CD14-positive monocyte (primary cell): ENCODE measurements around the gene DNAJC2. TPM values are rescaled to one million over a fixed set of nuclear protein-coding genes. Genes with fewer than 3 reads are reported as not detected.

Source experiments
- DNase-seq, 3 donors: peaks; one replicate each; pipeline ENCODE4 v3.0.0-alpha.2; 2011 to 2022
- H2AFZ ChIP-seq: 2 replicates; pipeline ENCODE4 v1.6.0; 2012; ENCODE audit warnings: mild to moderate bottlenecking, low read depth, low read length, inconsistent platforms; ENCODE audit not compliant: insufficient read depth, poor library complexity, severe bottlenecking
- H3K27ac ChIP-seq, 2 donors: 1 replicate in 1 of 2; 2 replicates in 1 of 2; pipeline ENCODE4 v1.5.1; 2012 to 2013; ENCODE audit warnings: low read length in 2 of 2, control low read depth in 1 of 2, inconsistent platforms in 1 of 2, low read depth in 1 of 2, mild to moderate bottlenecking in 1 of 2
- H3K27me3 ChIP-seq, 2 donors: one replicate each; pipeline versions ENCODE4 v1.6.0 to v1.6.1; 2011 to 2013; ENCODE audit warnings: low read length in 2 of 2; ENCODE audit not compliant: control insufficient read depth in 2 of 2, insufficient read depth in 2 of 2
- H3K36me3 ChIP-seq, 2 donors: replicated peaks in 1 of 2; 1 replicate in 1 of 2; 2 replicates in 1 of 2; pipeline versions ENCODE4 v1.5.1 to v1.6.1; 2012 to 2013; ENCODE audit warnings: low read length in 2 of 2, control low read depth in 1 of 2, inconsistent platforms in 1 of 2, mild to moderate bottlenecking in 1 of 2; ENCODE audit not compliant: insufficient read depth in 2 of 2, control insufficient read depth in 1 of 2
- H3K4me1 ChIP-seq, 2 donors: 1 replicate in 1 of 2; 2 replicates in 1 of 2; pipeline versions ENCODE4 v1.5.1 to v1.6.1; 2012 to 2013; ENCODE audit warnings: low read length in 2 of 2, control low read depth in 1 of 2, inconsistent platforms in 1 of 2, mild to moderate bottlenecking in 1 of 2, moderate library complexity in 1 of 2; ENCODE audit not compliant: insufficient read depth in 2 of 2, control insufficient read depth in 1 of 2
- H3K4me2 ChIP-seq: replicated peaks from 2 replicates; pipeline ENCODE3; 2012; ENCODE audit warnings: low read length, moderate library complexity, mild to moderate bottlenecking; ENCODE audit not compliant: poor library complexity, severe bottlenecking; ENCODE audit errors: extremely low read depth
- H3K4me3 ChIP-seq, 3 experiments: fragments of 200-600 bp in 1 of 3; sonication (generic) in 1 of 3; replicated peaks in 1 of 3; 1 replicate in 2 of 3; 2 replicates in 1 of 3; pipeline ENCODE4 v1.5.1; 2011 to 2013; ENCODE audit warnings: low read length in 3 of 3, mild to moderate bottlenecking in 3 of 3, control low read depth in 2 of 3, low read depth in 2 of 3, inconsistent platforms in 1 of 3, moderate library complexity in 1 of 3
- H3K79me2 ChIP-seq: 2 replicates; pipeline ENCODE4 v1.6.0; 2012; ENCODE audit warnings: mild to moderate bottlenecking, control low read depth, inconsistent platforms, low read length, moderate library complexity; ENCODE audit not compliant: insufficient read depth
- H3K9ac ChIP-seq: 2 replicates; pipeline ENCODE4 v1.6.0; 2017; ENCODE audit warnings: low read length, mild to moderate bottlenecking; ENCODE audit not compliant: insufficient read depth, poor library complexity, severe bottlenecking
- H3K9me3 ChIP-seq, 2 donors: replicated peaks in 1 of 2; 1 replicate in 1 of 2; 2 replicates in 1 of 2; pipeline versions ENCODE4 v1.5.1 to v1.6.1; 2012 to 2013; ENCODE audit warnings: low read length in 2 of 2, control low read depth in 1 of 2; ENCODE audit not compliant: control insufficient read depth in 1 of 2, insufficient read depth in 1 of 2
- H4K20me1 ChIP-seq: 2 replicates; pipeline ENCODE4 v1.6.0; 2012; ENCODE audit warnings: mild to moderate bottlenecking, low read length, control low read depth, moderate library complexity; ENCODE audit not compliant: insufficient read depth
- H3K27ac Mint-ChIP-seq, 7 donors: one replicate each; pipeline ENCODE4 v1.8.0; 2020; ENCODE audit warnings: mild to moderate bottlenecking in 7 of 7, mixed read lengths in 7 of 7, moderate library complexity in 6 of 7, inconsistent platforms in 2 of 7
- H3K27me3 Mint-ChIP-seq, 3 donors: one replicate each; pipeline ENCODE4 v1.8.0; 2021 to 2022; ENCODE audit warnings: low read depth in 3 of 3, mild to moderate bottlenecking in 3 of 3, mixed read lengths in 3 of 3, moderate library complexity in 3 of 3, inconsistent platforms in 1 of 3
- H3K36me3 Mint-ChIP-seq, 2 donors: one replicate each; pipeline ENCODE4 v1.8.0; 2020; ENCODE audit warnings: mixed read lengths in 2 of 2, inconsistent platforms in 1 of 2, mild to moderate bottlenecking in 1 of 2
- H3K4me1 Mint-ChIP-seq: one replicate; pipeline ENCODE4 v1.8.0; 2020; ENCODE audit warnings: mild to moderate bottlenecking, mixed read lengths
- H3K4me3 Mint-ChIP-seq, 2 donors: one replicate each; pipeline ENCODE4 v1.8.0; 2020; ENCODE audit warnings: mild to moderate bottlenecking in 2 of 2, mixed read lengths in 2 of 2, moderate library complexity in 1 of 2
- H3K9me3 Mint-ChIP-seq, 7 donors: one replicate each; pipeline ENCODE4 v1.8.0; 2020 to 2022; ENCODE audit warnings: mixed read lengths in 7 of 7, mild to moderate bottlenecking in 6 of 7, moderate library complexity in 6 of 7, inconsistent platforms in 2 of 7
- WGBS: methylation state at CpG from one replicate; pipeline ENCODE4 v1.1.5; 2013; ENCODE audit warnings: missing lambda C conversion rate; ENCODE audit not compliant: insufficient coverage; 5-methylcytosine and 5-hydroxymethylcytosine counted together
- intact Hi-C, 2 donors: fragments of 100-400 bp; cut with micrococcal nuclease; formaldehyde crosslinking; loops; one replicate each; pipeline versions ENCODE4 v1.15.0 to v1.15.1; 2023
- polyA plus RNA-seq, 3 donors: library from polyadenylated mRNA; depleted of rRNA in 1 of 3; unstranded in 2 of 3; stranded (reverse) in 1 of 3; fragments of 300-500 nt in 2 of 3; fragments of >200 nt in 1 of 3; fragmentation: Illumina TruSeq in 2 of 3; gene quantifications; 1 replicate in 2 of 3; 2 replicates in 1 of 3; pipeline ENCODE4 v1.2.3, GENCODE V29; 2012 to 2021
- TF ChIP-seq, protein P1 (sequence below): fragments of 200-600 bp; IDR thresholded peaks from one replicate; pipeline ENCODE4 v1.8.0; 2022; ENCODE audit warnings: antibody characterized with exemption, mild to moderate bottlenecking

The DNAJC2 gene
- polyA plus RNA-seq, 3 donors = 5.6 to 18.6 (median 8.8) TPM

DNA sequence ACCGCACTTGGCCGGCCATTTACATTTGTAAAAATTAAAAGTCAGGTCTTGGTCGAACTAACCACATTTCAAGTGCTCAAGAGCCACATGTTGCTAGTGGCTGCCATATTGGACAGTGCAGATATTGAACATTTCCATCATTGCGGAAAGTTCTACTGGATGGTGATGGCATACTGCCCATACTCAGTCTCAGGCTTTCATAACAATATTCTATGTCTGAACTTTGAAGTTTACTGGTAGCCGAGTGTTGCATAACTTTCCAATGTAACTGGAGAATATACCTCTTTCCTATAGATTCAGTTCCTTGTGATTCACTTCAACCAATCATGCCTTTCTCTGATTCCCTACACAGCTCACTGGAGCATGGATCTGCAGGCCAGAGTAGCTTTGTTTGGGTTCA lies 46.6 kb upstream of the DNAJC2 start:
- peaks cover 0 to 2% (median 0%) of the 10 kb centered on the region in 3 donors for H3K27me3 Mint-ChIP-seq

DNA sequence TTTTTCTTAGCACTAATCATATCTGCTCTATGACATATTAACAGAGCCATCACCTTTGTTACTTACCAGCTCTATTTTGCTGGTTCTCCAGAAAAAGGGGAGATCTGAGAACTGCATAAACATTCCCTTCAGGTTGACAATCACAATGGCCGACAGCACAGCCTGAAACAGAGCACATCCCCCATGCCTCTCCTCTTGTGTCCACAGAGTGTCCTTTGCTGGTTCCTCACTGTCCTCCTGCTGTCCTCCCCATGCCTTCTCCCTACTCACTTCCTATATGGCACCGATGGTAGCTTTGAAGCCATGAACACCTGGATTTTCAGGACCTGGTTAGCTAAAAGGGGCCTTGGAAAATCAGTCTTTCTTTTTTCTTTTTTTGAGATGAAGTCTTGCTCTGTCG lies 44.7 kb upstream of the DNAJC2 start:
- H4K20me1 ChIP-seq = no peaks in the 10 kb centered on the region
- H3K4me1 ChIP-seq = peaks cover 0 to 4% of the 10 kb centered on the region in 2 donors
- Mint-ChIP-seq H3K4me3 (no peak overlapping the region), H3K27ac (peak overlapping the region in 1 of 7 donors; percentile 10), H3K27me3 (peaks cover 0 to 2% (median 0%) of the 10 kb centered on the region in 3 donors), H3K9me3 (no peaks in the 10 kb centered on the region), H3K36me3 (no peaks in the 10 kb centered on the region), H3K4me1 (peaks cover 6% of the 10 kb centered on the region)
- DNase-seq = no peak
- H3K27me3 ChIP-seq = no peaks in the 10 kb centered on the region
- no peak overlapping the region for H3K4me2 ChIP-seq
- no peaks in the 10 kb centered on the region for H3K36me3 ChIP-seq
- H3K79me2 ChIP-seq = no peaks in the 10 kb centered on the region
- no peak overlapping the region for H2AFZ ChIP-seq
- no peaks in the 10 kb centered on the region for H3K9me3 ChIP-seq
- H3K9ac ChIP-seq = no peak overlapping the region
- intact Hi-C loops = no loop called here
- no peak overlapping the region for H3K4me3 ChIP-seq
- TF ChIP-seq, protein P1, sequence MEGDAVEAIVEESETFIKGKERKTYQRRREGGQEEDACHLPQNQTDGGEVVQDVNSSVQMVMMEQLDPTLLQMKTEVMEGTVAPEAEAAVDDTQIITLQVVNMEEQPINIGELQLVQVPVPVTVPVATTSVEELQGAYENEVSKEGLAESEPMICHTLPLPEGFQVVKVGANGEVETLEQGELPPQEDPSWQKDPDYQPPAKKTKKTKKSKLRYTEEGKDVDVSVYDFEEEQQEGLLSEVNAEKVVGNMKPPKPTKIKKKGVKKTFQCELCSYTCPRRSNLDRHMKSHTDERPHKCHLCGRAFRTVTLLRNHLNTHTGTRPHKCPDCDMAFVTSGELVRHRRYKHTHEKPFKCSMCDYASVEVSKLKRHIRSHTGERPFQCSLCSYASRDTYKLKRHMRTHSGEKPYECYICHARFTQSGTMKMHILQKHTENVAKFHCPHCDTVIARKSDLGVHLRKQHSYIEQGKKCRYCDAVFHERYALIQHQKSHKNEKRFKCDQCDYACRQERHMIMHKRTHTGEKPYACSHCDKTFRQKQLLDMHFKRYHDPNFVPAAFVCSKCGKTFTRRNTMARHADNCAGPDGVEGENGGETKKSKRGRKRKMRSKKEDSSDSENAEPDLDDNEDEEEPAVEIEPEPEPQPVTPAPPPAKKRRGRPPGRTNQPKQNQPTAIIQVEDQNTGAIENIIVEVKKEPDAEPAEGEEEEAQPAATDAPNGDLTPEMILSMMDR = no peak
- no peak overlapping the region for H3K27ac ChIP-seq
- 100% methylated on average over 2 of the region's 3 CpGs for WGBS

More for the DNA sequence above, 46.6 kb upstream of the DNAJC2 start:
- 94% methylated on average over 3 of the region's 5 CpGs for WGBS
- Histone ChIP-seq H3K4me3 (no peak overlapping the region), H3K36me3 (no peaks in the 10 kb centered on the region), H3K27me3 (no peaks in the 10 kb centered on the region), H3K4me2 (no peak overlapping the region), H4K20me1 (no peaks in the 10 kb centered on the region), H3K9me3 (no peaks in the 10 kb centered on the region), H3K4me1 (peaks cover 0 to 4% of the 10 kb centered on the region in 2 donors), H3K79me2 (no peaks in the 10 kb centered on the region), H3K9ac (no peak overlapping the region), H2AFZ (no peak overlapping the region), H3K27ac (no peak overlapping the region)
- H3K4me1 Mint-ChIP-seq = peaks cover 6% of the 10 kb centered on the region
- no peak overlapping the region for H3K27ac Mint-ChIP-seq
- DNase-seq = no peak
- no peak overlapping the region for H3K4me3 Mint-ChIP-seq
- H3K36me3 Mint-ChIP-seq = no peaks in the 10 kb centered on the region
- H3K9me3 Mint-ChIP-seq = no peaks in the 10 kb centered on the region
- TF ChIP-seq, protein P1 = no peak
- intact Hi-C loops = no loop called here
